ENCODE measurements around the gene ESR2. TPM values are rescaled to one million over a fixed set of nuclear protein-coding genes. Genes with fewer than 3 reads are reported as not detected.

The ESR2 gene
- total and polyA plus RNA-seq, 2 of the 8 experiments (the other 6 are each of a cell fraction or from before 2014, with no cell fraction given): 0.19 to 0.23 TPM

DNA sequence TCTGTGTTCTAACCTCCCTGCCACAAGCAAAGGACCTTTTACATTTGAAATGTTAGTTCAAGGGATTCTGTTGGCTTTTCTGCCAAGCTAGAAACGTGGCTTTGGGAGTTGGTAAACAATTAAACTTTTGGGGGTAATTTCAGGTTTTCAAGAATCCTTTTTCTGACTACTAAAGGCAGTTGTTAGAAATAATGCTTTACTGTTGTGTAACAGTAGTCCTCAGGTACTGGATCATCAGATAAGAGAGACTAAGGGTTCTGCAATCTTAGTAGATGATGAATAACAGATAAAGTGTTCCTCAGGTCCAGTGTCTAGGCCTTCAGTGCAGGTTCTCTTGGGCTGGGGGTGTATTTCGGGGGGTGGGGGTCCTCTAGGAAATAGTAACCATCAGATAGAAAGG, 249.1 kb downstream of the ESR2 start:
- CTCF ChIA-PET (ENCODE audit: partially characterized antibody): no interaction called here
- no peaks in the 10 kb centered on the region; a peak in 1 of 7 replicates for H3K4me1 ChIP-seq (replicated peaks in 1 of 4; ENCODE audit: control insufficient read depth in 3 of 4, insufficient read depth in 4 of 4, low read length in 3 of 4)

More for the DNA sequence above, 249.1 kb downstream of the ESR2 start:
- Histone ChIP-seq H2AK5ac (ENCODE audit: low read depth, low read length) (no peak overlapping the region), H4K8ac (ENCODE audit: extremely low read depth, insufficient read depth, low read length) (no peak overlapping the region), H3K27ac (ENCODE audit: low read depth, low read length) (no peak overlapping the region), H3K23ac (ENCODE audit: insufficient read length) (no peak overlapping the region), H3K36me3 (ENCODE audit: control insufficient read depth in 2 of 4, insufficient read depth in 4 of 4, low read length in 3 of 4) (peaks cover 0 to 9% (median 0%) of the 10 kb centered on the region in 4 experiments; a peak in 2 of 8 replicates), H3K27me3 (replicated peaks in 1 of 4; ENCODE audit: control insufficient read depth in 3 of 4, extremely low read depth in 1 of 4, insufficient read depth in 3 of 4, low read length in 3 of 4) (no peaks in the 10 kb centered on the region), H3K4me2 (ENCODE audit: insufficient read depth in 1 of 2, low read depth in 2 of 2, low read length in 2 of 2) (no peak overlapping the region), H3K79me1 (ENCODE audit: low read depth, low read length) (no peaks in the 10 kb centered on the region), H3K79me2 (ENCODE audit: control insufficient read depth in 1 of 2, insufficient read depth in 2 of 2, low read length in 2 of 2) (no peaks in the 10 kb centered on the region), H2BK15ac (ENCODE audit: low read length) (no peak overlapping the region), H3K56ac (replicated peaks; ENCODE audit: insufficient read length, low read depth, low read length) (no peak overlapping the region), H3K9me3 (ENCODE audit: insufficient read depth in 2 of 2, low read depth in 1 of 2, low read length in 1 of 2) (no peaks in the 10 kb centered on the region), H2BK20ac (ENCODE audit: low read length) (no peak overlapping the region), H3K4ac (replicated peaks; ENCODE audit: insufficient read length, low read depth, low read length) (no peak overlapping the region), H2AFZ (ENCODE audit: low read length) (no peak overlapping the region), H3K4me3 (ENCODE audit: extremely low read depth in 1 of 4, insufficient read depth in 2 of 4, low read depth in 3 of 4, low read length in 4 of 4) (no peak overlapping the region), H2BK120ac (replicated peaks; ENCODE audit: low read depth, low read length) (no peak overlapping the region), H4K5ac (ENCODE audit: insufficient read length, low read depth, low read length) (no peak overlapping the region), H4K20me1 (replicated peaks in 1 of 2; ENCODE audit: control insufficient read depth in 1 of 2, insufficient read depth in 2 of 2, low read length in 2 of 2) (no peaks in the 10 kb centered on the region), H3K18ac (ENCODE audit: extremely low read depth, low read length) (no peak overlapping the region), H3K23me2 (ENCODE audit: low read depth, low read length) (no peaks in the 10 kb centered on the region), H3K14ac (ENCODE audit: insufficient read length) (no peak overlapping the region), H2BK5ac (ENCODE audit: low read depth, low read length) (no peak overlapping the region), H4K91ac (replicated peaks; ENCODE audit: insufficient read length, low read length) (no peak overlapping the region), H2BK12ac (ENCODE audit: low read depth, low read length) (no peak overlapping the region), H3K9ac (replicated peaks in 1 of 4; ENCODE audit: extremely low read depth in 1 of 4, low read depth in 3 of 4, low read length in 3 of 4) (no peak overlapping the region)
- DNase-seq (ENCODE audit: low read depth in 1 of 2, low spot score in 2 of 2) (no peak), FAIRE-seq (no peak)
- POLR2A ChIA-PET (ENCODE audit: partially characterized antibody): no interaction called here
- WGBS, 2 experiments (ENCODE audit: extremely low coverage in 1 of 2, insufficient coverage in 1 of 2, insufficient read length in 1 of 2, insufficient replicate concordance in 2 of 2, low coverage in 1 of 2, low lambda C conversion rate in 2 of 2, missing lambda C conversion rate in 1 of 2): 78% methylated on average over 2 of the region's 2 CpGs; no CpG with 5 or more reads in 1 of the 2 experiments
- no peak for TF ChIP-seq BCL11A (IDR thresholded peaks at IDR 0.05; ENCODE audit: low read depth in 2 of 2, low read length in 2 of 2)
- TF ChIP-seq, protein P1, sequence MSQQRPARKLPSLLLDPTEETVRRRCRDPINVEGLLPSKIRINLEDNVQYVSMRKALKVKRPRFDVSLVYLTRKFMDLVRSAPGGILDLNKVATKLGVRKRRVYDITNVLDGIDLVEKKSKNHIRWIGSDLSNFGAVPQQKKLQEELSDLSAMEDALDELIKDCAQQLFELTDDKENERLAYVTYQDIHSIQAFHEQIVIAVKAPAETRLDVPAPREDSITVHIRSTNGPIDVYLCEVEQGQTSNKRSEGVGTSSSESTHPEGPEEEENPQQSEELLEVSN (IDR thresholded peaks at IDR 0.05): no peak
